ENCODE data around the gene FRMD1. TPM values are rescaled to one million over a fixed set of nuclear protein-coding genes. Genes with fewer than 3 reads are reported as not detected.

The FRMD1 gene
- total RNA-seq, 1 experiment from 2014 or later = not detected

GRCh38 chr6:168073937-168074730 lies 4.9 kb downstream of the FRMD1 start:
- H3K27me3 Mint-ChIP-seq (ENCODE audit: insufficient read depth, unreplicated experiment) = peaks cover 20% of the 10 kb centered on the region
- no peak overlapping the region for H3K27ac Mint-ChIP-seq (ENCODE audit: low read depth, unreplicated experiment)
- POLR2A ChIA-PET = no interaction called here
- DNase-seq (ENCODE audit: unreplicated experiment) = no peak
- H3K4me3 Mint-ChIP-seq (ENCODE audit: unreplicated experiment) = no peak overlapping the region
- no TSS peak for BruUV-seq (replicated peaks)
- no peak for TF ChIP-seq CTCF (IDR thresholded peaks at IDR 0.05; ENCODE audit: unreplicated experiment)
- intact Hi-C loops (cut with micrococcal nuclease) = no loop called here
- CTCF ChIA-PET = no interaction called here
- H3K36me3 Mint-ChIP-seq (ENCODE audit: insufficient read depth, unreplicated experiment) = no peaks in the 10 kb centered on the region
- H3K4me1 Mint-ChIP-seq (ENCODE audit: insufficient read depth, unreplicated experiment) = no peaks in the 10 kb centered on the region
- no peaks in the 10 kb centered on the region for H3K9me3 Mint-ChIP-seq (ENCODE audit: unreplicated experiment)

GRCh38 chr6:168072730-168073129 lies 6.3 kb downstream of the FRMD1 start:
- no peak for DNase-seq (ENCODE audit: unreplicated experiment)
- BruUV-seq (replicated peaks) = no TSS peak
- Mint-ChIP-seq H3K36me3 (ENCODE audit: insufficient read depth, unreplicated experiment) (no peaks in the 10 kb centered on the region), H3K4me1 (ENCODE audit: insufficient read depth, unreplicated experiment) (no peaks in the 10 kb centered on the region), H3K4me3 (ENCODE audit: unreplicated experiment) (no peak overlapping the region), H3K27me3 (ENCODE audit: insufficient read depth, unreplicated experiment) (peaks cover 20% of the 10 kb centered on the region), H3K27ac (ENCODE audit: low read depth, unreplicated experiment) (no peak overlapping the region), H3K9me3 (ENCODE audit: unreplicated experiment) (no peaks in the 10 kb centered on the region)
- POLR2A ChIA-PET = no interaction called here
- CTCF ChIA-PET = no interaction called here
- intact Hi-C loops (cut with micrococcal nuclease) = no loop called here
- TF ChIP-seq CTCF (IDR thresholded peaks at IDR 0.05; ENCODE audit: unreplicated experiment) = no peak

GRCh38 chr6:168072261-168072660 lies 6.8 kb downstream of the FRMD1 start:
- no peak for DNase-seq (ENCODE audit: unreplicated experiment)
- H3K36me3 Mint-ChIP-seq (ENCODE audit: insufficient read depth, unreplicated experiment) = no peaks in the 10 kb centered on the region
- no TSS peak for BruUV-seq (replicated peaks)
- H3K9me3 Mint-ChIP-seq (ENCODE audit: unreplicated experiment) = no peaks in the 10 kb centered on the region
- ChIA-PET POLR2A (no interaction called here), CTCF (interaction anchor here (0.7 kb wide), 1 partner anchor 1370 kb away, joined by 3 read pairs; no protein-coding TSS in a partner anchor)
- no peak overlapping the region for H3K4me3 Mint-ChIP-seq (ENCODE audit: unreplicated experiment)
- intact Hi-C loops (cut with micrococcal nuclease) = no loop called here
- H3K27ac Mint-ChIP-seq (ENCODE audit: low read depth, unreplicated experiment) = no peak overlapping the region
- no peak for TF ChIP-seq CTCF (IDR thresholded peaks at IDR 0.05; ENCODE audit: unreplicated experiment)
- no peaks in the 10 kb centered on the region for H3K4me1 Mint-ChIP-seq (ENCODE audit: insufficient read depth, unreplicated experiment)
- H3K27me3 Mint-ChIP-seq (ENCODE audit: insufficient read depth, unreplicated experiment) = peaks cover 20% of the 10 kb centered on the region

- no peak overlapping the region for H3K27ac Mint-ChIP-seq (ENCODE audit: low read depth, unreplicated experiment)
- no peaks in the 10 kb centered on the region for H3K4me1 Mint-ChIP-seq (ENCODE audit: insufficient read depth, unreplicated experiment)
- DNase-seq (ENCODE audit: unreplicated experiment) = no peak
- no TSS peak for BruUV-seq (replicated peaks)
- intact Hi-C loops (cut with micrococcal nuclease) = no loop called here
- TF ChIP-seq CTCF (IDR thresholded peaks at IDR 0.05; ENCODE audit: unreplicated experiment) = no peak
- ChIA-PET CTCF (interaction anchor here (0.7 kb wide), 1 partner anchor 1370 kb away, joined by 3 read pairs; no protein-coding TSS in a partner anchor), POLR2A (no interaction called here)
- H3K36me3 Mint-ChIP-seq (ENCODE audit: insufficient read depth, unreplicated experiment) = no peaks in the 10 kb centered on the region
- H3K4me3 Mint-ChIP-seq (ENCODE audit: unreplicated experiment) = no peak overlapping the region
- H3K27me3 Mint-ChIP-seq (ENCODE audit: insufficient read depth, unreplicated experiment) = peaks cover 20% of the 10 kb centered on the region
- H3K9me3 Mint-ChIP-seq (ENCODE audit: unreplicated experiment) = no peaks in the 10 kb centered on the region
Measured at GRCh38 chr6:168071620-168072019, 7.4 kb downstream of the FRMD1 start.

Data from MCF 10A (cell line).